ENCODE data around the gene HVCN1.

Gene HVCN1

DNA sequence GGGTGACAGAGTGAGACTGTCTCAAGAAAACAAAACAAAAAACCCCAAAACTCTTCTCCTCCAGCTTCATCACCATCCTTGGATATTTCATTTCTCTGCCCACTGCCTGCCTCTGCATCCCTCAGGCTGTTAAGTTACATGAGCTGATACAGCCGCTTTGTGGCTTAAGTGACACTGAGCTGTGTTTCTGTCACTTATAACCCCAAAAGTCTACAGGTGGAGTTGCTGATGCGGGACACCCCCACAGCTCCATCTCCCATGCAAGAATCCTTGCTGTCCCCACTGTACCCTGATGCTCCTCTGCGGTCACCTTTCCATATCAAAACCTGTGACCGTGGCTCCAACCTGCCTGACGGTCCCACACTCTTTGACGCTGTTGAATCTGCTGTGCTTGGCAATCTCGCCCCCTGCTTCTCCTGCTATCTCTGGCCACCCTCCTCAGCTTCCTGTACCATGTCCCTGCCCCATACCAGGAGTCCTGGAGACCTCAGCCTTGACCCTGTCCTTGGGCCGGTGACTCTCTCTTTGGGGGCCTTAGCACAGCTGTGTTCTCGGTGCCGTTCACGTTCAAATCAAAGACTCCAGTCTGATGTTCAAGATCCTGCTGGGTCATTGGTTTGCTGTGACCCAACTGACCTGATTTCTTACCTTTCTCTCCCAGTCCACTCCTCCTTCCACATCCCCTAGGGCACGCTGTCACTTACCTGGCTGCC, 20.3 kb downstream of the HVCN1 start:
- Histone ChIP-seq H3K9me3 (ENCODE audit: low read length) (no peaks in the 10 kb centered on the region), H3K79me2 (ENCODE audit: insufficient read depth, low read length) (no peaks in the 10 kb centered on the region), H3K4me3 (ENCODE audit: low read depth, low read length, poor library complexity, severe bottlenecking) (peak overlapping the region; percentile 22), H3K9me2 (ENCODE audit: low read depth, low read length) (no peaks in the 10 kb centered on the region), H3F3A (ENCODE audit: insufficient read depth, low read length) (no peaks in the 10 kb centered on the region), H2AFZ (ENCODE audit: low read length) (no peak overlapping the region), H4K20me1 (ENCODE audit: insufficient read depth, low read length) (no peaks in the 10 kb centered on the region), H3K4me2 (ENCODE audit: low read length) (peak overlapping the region; percentile 33), H3K27ac (ENCODE audit: low read depth, low read length, poor library complexity, severe bottlenecking) (peak overlapping the region; percentile 90), H3K9ac (ENCODE audit: low read length) (peak overlapping the region; percentile 36; the same call in 1 of the 2 replicates), H3K4me1 (ENCODE audit: insufficient read depth, low read length, severe bottlenecking) (peaks cover 57% of the 10 kb centered on the region), H3K27me3 (ENCODE audit: insufficient read depth, low read length) (no peaks in the 10 kb centered on the region), H3K36me3 (ENCODE audit: insufficient read depth, low read length) (peaks cover 20% of the 10 kb centered on the region)
- no peak for TF ChIP-seq EZH2 (IDR thresholded peaks at IDR 0.05; ENCODE audit: borderline replicate concordance, low read length)
- TF ChIP-seq, protein P1, sequence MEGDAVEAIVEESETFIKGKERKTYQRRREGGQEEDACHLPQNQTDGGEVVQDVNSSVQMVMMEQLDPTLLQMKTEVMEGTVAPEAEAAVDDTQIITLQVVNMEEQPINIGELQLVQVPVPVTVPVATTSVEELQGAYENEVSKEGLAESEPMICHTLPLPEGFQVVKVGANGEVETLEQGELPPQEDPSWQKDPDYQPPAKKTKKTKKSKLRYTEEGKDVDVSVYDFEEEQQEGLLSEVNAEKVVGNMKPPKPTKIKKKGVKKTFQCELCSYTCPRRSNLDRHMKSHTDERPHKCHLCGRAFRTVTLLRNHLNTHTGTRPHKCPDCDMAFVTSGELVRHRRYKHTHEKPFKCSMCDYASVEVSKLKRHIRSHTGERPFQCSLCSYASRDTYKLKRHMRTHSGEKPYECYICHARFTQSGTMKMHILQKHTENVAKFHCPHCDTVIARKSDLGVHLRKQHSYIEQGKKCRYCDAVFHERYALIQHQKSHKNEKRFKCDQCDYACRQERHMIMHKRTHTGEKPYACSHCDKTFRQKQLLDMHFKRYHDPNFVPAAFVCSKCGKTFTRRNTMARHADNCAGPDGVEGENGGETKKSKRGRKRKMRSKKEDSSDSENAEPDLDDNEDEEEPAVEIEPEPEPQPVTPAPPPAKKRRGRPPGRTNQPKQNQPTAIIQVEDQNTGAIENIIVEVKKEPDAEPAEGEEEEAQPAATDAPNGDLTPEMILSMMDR (IDR thresholded peaks at IDR 0.05; ENCODE audit: low read length): no peak

DNA sequence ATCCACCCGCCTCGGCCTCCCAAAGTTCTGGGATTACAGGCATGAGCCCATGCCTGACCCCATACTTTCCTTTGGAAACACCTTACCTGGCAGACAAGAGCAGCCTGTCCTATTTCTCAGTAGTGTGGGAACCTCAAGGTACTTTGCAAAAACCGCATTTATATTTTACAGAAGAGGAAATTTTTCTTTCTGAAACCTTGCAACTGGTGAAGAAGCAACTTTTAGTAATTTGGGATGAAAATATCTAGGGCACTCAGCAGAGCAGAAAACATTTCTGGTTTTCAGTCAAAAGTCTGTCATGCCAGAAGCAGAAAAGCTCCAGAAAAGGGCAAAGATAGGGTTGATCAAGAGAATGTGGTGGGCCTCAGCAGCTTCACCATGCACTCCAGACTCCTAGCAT, 21.2 kb downstream of the HVCN1 start:
- H3K27ac ChIP-seq (ENCODE audit: low read depth, low read length, poor library complexity, severe bottlenecking): peak overlapping the region; percentile 90
- no peaks in the 10 kb centered on the region for H3K79me2 ChIP-seq (ENCODE audit: insufficient read depth, low read length)
- no peak overlapping the region for H3K9ac ChIP-seq (ENCODE audit: low read length)
- H3K36me3 ChIP-seq (ENCODE audit: insufficient read depth, low read length): peaks cover 20% of the 10 kb centered on the region
- H3K9me2 ChIP-seq (ENCODE audit: low read depth, low read length): no peaks in the 10 kb centered on the region
- H3K9me3 ChIP-seq (ENCODE audit: low read length): no peaks in the 10 kb centered on the region
- H3K4me2 ChIP-seq (ENCODE audit: low read length): no peak overlapping the region
- TF ChIP-seq, protein P1 (IDR thresholded peaks at IDR 0.05; ENCODE audit: low read length): no peak
- no peak for TF ChIP-seq EZH2 (IDR thresholded peaks at IDR 0.05; ENCODE audit: borderline replicate concordance, low read length)
- H3K4me3 ChIP-seq (ENCODE audit: low read depth, low read length, poor library complexity, severe bottlenecking): no peak overlapping the region
- H3K27me3 ChIP-seq (ENCODE audit: insufficient read depth, low read length): no peaks in the 10 kb centered on the region
- H4K20me1 ChIP-seq (ENCODE audit: insufficient read depth, low read length): no peaks in the 10 kb centered on the region
- H3K4me1 ChIP-seq (ENCODE audit: insufficient read depth, low read length, severe bottlenecking): peaks cover 57% of the 10 kb centered on the region
- no peaks in the 10 kb centered on the region for H3F3A ChIP-seq (ENCODE audit: insufficient read depth, low read length)
- H2AFZ ChIP-seq (ENCODE audit: low read length): no peak overlapping the region

DNA sequence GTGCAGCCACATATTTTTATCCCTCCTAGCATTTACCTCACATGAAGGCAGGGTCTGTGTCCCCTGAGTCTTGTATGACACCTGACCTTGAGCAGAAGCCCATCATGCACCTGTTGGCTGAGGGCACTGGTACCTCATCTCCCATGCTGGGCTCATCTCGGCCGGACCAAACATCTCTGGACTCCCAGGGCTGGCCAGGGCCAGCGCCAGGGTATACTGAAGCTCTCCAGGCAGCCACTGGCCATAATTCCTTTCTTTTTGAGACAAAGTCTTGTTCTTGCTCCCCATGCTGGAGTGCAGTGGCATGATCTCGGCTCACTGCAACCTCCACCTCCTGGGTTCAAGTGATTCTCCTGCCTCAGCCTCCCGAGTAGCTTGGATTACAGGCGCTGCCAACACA, 22.0 kb downstream of the HVCN1 start:
- H3K9me2 ChIP-seq (ENCODE audit: low read depth, low read length): no peaks in the 10 kb centered on the region
- H3K4me3 ChIP-seq (ENCODE audit: low read depth, low read length, poor library complexity, severe bottlenecking): no peak overlapping the region
- no peaks in the 10 kb centered on the region for H3K9me3 ChIP-seq (ENCODE audit: low read length)
- no peaks in the 10 kb centered on the region for H3K79me2 ChIP-seq (ENCODE audit: insufficient read depth, low read length)
- H3K27ac ChIP-seq (ENCODE audit: low read depth, low read length, poor library complexity, severe bottlenecking): no peak overlapping the region
- no peaks in the 10 kb centered on the region for H3F3A ChIP-seq (ENCODE audit: insufficient read depth, low read length)
- H3K9ac ChIP-seq (ENCODE audit: low read length): no peak overlapping the region
- peaks cover 57% of the 10 kb centered on the region for H3K4me1 ChIP-seq (ENCODE audit: insufficient read depth, low read length, severe bottlenecking)
- H3K4me2 ChIP-seq (ENCODE audit: low read length): no peak overlapping the region
- no peak overlapping the region for H2AFZ ChIP-seq (ENCODE audit: low read length)
- peaks cover 20% of the 10 kb centered on the region for H3K36me3 ChIP-seq (ENCODE audit: insufficient read depth, low read length)
- no peak for TF ChIP-seq EZH2 (IDR thresholded peaks at IDR 0.05; ENCODE audit: borderline replicate concordance, low read length)
- TF ChIP-seq, protein P1 (IDR thresholded peaks at IDR 0.05; ENCODE audit: low read length): no peak
- no peaks in the 10 kb centered on the region for H4K20me1 ChIP-seq (ENCODE audit: insufficient read depth, low read length)
- H3K27me3 ChIP-seq (ENCODE audit: insufficient read depth, low read length): no peaks in the 10 kb centered on the region
